Inferior parietal cortex (tissue), 1 donor: ENCODE data around the gene FGF1.

ENCODE experiments used
- DNase-seq: peaks from one replicate; pipeline ENCODE4 v3.0.0-alpha.2; 2016; ENCODE audit errors: extremely low spot score

The FGF1 gene

GRCh38 chr5:142685418-142686209 is at the start of gene FGF1:
Gene FGF1, minus strand, starts transcription at chr5:142686090. Its CDS starts 71,963 bp downstream, at chr5:142614127.
- DNase-seq, result peak; percentile 55

- no peak for DNase-seq
Measured at GRCh38 chr5:142727735-142728047, 41.8 kb upstream of the FGF1 start.

GRCh38 chr5:142726188-142726731 is 40.4 kb upstream of the FGF1 start:
- peak; percentile 63 for DNase-seq

- no peak for DNase-seq
Measured at GRCh38 chr5:142725231-142726187, 39.6 kb upstream of the FGF1 start.

- DNase-seq, result no peak
Measured at GRCh38 chr5:142724821-142725220, 38.9 kb upstream of the FGF1 start.

- DNase-seq, result no peak
Measured at GRCh38 chr5:142722896-142723295, 37.0 kb upstream of the FGF1 start.

- DNase-seq, result no peak
Measured at GRCh38 chr5:142722146-142722545, 36.3 kb upstream of the FGF1 start.

GRCh38 chr5:142720641-142721271 is 34.9 kb upstream of the FGF1 start:
- no peak for DNase-seq

GRCh38 chr5:142719836-142720370 is 34.0 kb upstream of the FGF1 start:
- no peak for DNase-seq

- DNase-seq, result no peak
Measured at GRCh38 chr5:142717582-142718215, 31.8 kb upstream of the FGF1 start.

- peak; percentile 71 for DNase-seq
Measured at GRCh38 chr5:142716963-142717362, 31.1 kb upstream of the FGF1 start.

GRCh38 chr5:142715291-142715690 is 29.4 kb upstream of the FGF1 start:
- no peak for DNase-seq

- DNase-seq, result peak; percentile 93
Measured at GRCh38 chr5:142713121-142713706, 27.3 kb upstream of the FGF1 start.

- DNase-seq, result no peak
Measured at GRCh38 chr5:142703153-142703552, 17.3 kb upstream of the FGF1 start.

GRCh38 chr5:142701673-142702311 is 15.9 kb upstream of the FGF1 start:
- DNase-seq, result no peak

- DNase-seq, result no peak
Measured at GRCh38 chr5:142700566-142700965, 14.7 kb upstream of the FGF1 start.

- peak; percentile 97 for DNase-seq
Measured at GRCh38 chr5:142699184-142699720, 13.4 kb upstream of the FGF1 start.

GRCh38 chr5:142698447-142699183 is 12.7 kb upstream of the FGF1 start:
- DNase-seq, result no peak
